ENCODE results near the gene PPP6R3.

Gene PPP6R3

GRCh38 chr11:68513930-68514487 is 53.5 kb downstream of the PPP6R3 start:
- Histone ChIP-seq H3K9me2 (ENCODE audit: low read depth, low read length) (no peaks in the 10 kb centered on the region), H3K4me2 (ENCODE audit: low read length) (no peak overlapping the region), H3F3A (ENCODE audit: insufficient read depth, low read length) (no peaks in the 10 kb centered on the region), H3K27ac (ENCODE audit: low read depth, low read length, poor library complexity, severe bottlenecking) (no peak overlapping the region), H3K27me3 (ENCODE audit: insufficient read depth, low read length) (no peaks in the 10 kb centered on the region), H3K79me2 (ENCODE audit: insufficient read depth, low read length) (peaks cover 84% of the 10 kb centered on the region), H3K36me3 (ENCODE audit: insufficient read depth, low read length) (peaks cover 50% of the 10 kb centered on the region), H2AFZ (ENCODE audit: low read length) (no peak overlapping the region), H3K4me3 (ENCODE audit: low read depth, low read length, poor library complexity, severe bottlenecking) (no peak overlapping the region), H3K9ac (ENCODE audit: low read length) (no peak overlapping the region), H3K4me1 (ENCODE audit: insufficient read depth, low read length, severe bottlenecking) (no peaks in the 10 kb centered on the region), H4K20me1 (ENCODE audit: insufficient read depth, low read length) (peaks cover 6% of the 10 kb centered on the region; the same call in 1 of the 2 replicates), H3K9me3 (ENCODE audit: low read length) (no peaks in the 10 kb centered on the region)
- TF ChIP-seq CTCF (IDR thresholded peaks at IDR 0.05; ENCODE audit: low read length) = no peak
- no peak for TF ChIP-seq EZH2 (IDR thresholded peaks at IDR 0.05; ENCODE audit: borderline replicate concordance, low read length)

- Histone ChIP-seq H3K79me2 (ENCODE audit: insufficient read depth, low read length) (peaks cover 67% of the 10 kb centered on the region), H3K9me2 (ENCODE audit: low read depth, low read length) (no peaks in the 10 kb centered on the region), H3K4me3 (ENCODE audit: low read depth, low read length, poor library complexity, severe bottlenecking) (no peak overlapping the region), H3K27me3 (ENCODE audit: insufficient read depth, low read length) (no peaks in the 10 kb centered on the region), H3K27ac (ENCODE audit: low read depth, low read length, poor library complexity, severe bottlenecking) (no peak overlapping the region), H3K36me3 (ENCODE audit: insufficient read depth, low read length) (peaks cover 69% of the 10 kb centered on the region), H3F3A (ENCODE audit: insufficient read depth, low read length) (0 out of 2 replicates have a peak, but pooled peaks cover 3% of the 10 kb centered on the region), H2AFZ (ENCODE audit: low read length) (no peak overlapping the region), H3K4me2 (ENCODE audit: low read length) (no peak overlapping the region), H3K9ac (ENCODE audit: low read length) (no peak overlapping the region), H4K20me1 (ENCODE audit: insufficient read depth, low read length) (peaks cover 6% of the 10 kb centered on the region; the same call in 1 of the 2 replicates), H3K9me3 (ENCODE audit: low read length) (no peaks in the 10 kb centered on the region), H3K4me1 (ENCODE audit: insufficient read depth, low read length, severe bottlenecking) (no peaks in the 10 kb centered on the region)
- TF ChIP-seq EZH2 (IDR thresholded peaks at IDR 0.05; ENCODE audit: borderline replicate concordance, low read length) (no peak), CTCF (IDR thresholded peaks at IDR 0.05; ENCODE audit: low read length) (no peak)
Observed at GRCh38 chr11:68517121-68517741, 56.7 kb downstream of the PPP6R3 start.

- Histone ChIP-seq H3K9ac (ENCODE audit: low read length) (no peak overlapping the region), H3F3A (ENCODE audit: insufficient read depth, low read length) (0 out of 2 replicates have a peak, but pooled peaks cover 3% of the 10 kb centered on the region), H3K4me3 (ENCODE audit: low read depth, low read length, poor library complexity, severe bottlenecking) (no peak overlapping the region), H3K79me2 (ENCODE audit: insufficient read depth, low read length) (peaks cover 57% of the 10 kb centered on the region), H3K9me3 (ENCODE audit: low read length) (no peaks in the 10 kb centered on the region), H3K27ac (ENCODE audit: low read depth, low read length, poor library complexity, severe bottlenecking) (no peak overlapping the region), H3K36me3 (ENCODE audit: insufficient read depth, low read length) (peaks cover 69% of the 10 kb centered on the region), H2AFZ (ENCODE audit: low read length) (no peak overlapping the region), H3K27me3 (ENCODE audit: insufficient read depth, low read length) (no peaks in the 10 kb centered on the region), H3K4me1 (ENCODE audit: insufficient read depth, low read length, severe bottlenecking) (no peaks in the 10 kb centered on the region), H3K9me2 (ENCODE audit: low read depth, low read length) (no peaks in the 10 kb centered on the region), H3K4me2 (ENCODE audit: low read length) (no peak overlapping the region), H4K20me1 (ENCODE audit: insufficient read depth, low read length) (peaks cover 6% of the 10 kb centered on the region; the same call in 1 of the 2 replicates)
- TF ChIP-seq EZH2 (IDR thresholded peaks at IDR 0.05; ENCODE audit: borderline replicate concordance, low read length) (no peak), CTCF (IDR thresholded peaks at IDR 0.05; ENCODE audit: low read length) (no peak)
Observed at GRCh38 chr11:68518191-68518590, 57.6 kb downstream of the PPP6R3 start.

Data from OCI-LY1 (cell line).